Measurements from ENCODE around the gene HAND2. TPM values are rescaled to one million over a fixed set of nuclear protein-coding genes. Genes with fewer than 3 reads are reported as not detected.

HAND2 gene
- total RNA-seq, 1 donor from 2014 or later, result not detected

- peaks cover 59% of the 10 kb centered on the region for H3K27me3 Mint-ChIP-seq (ENCODE audit: unreplicated experiment)
- no peak overlapping the region for H3K27ac Mint-ChIP-seq (ENCODE audit: unreplicated experiment)
- DNase-seq (ENCODE audit: extremely low spot score, unreplicated experiment), result no peak
- H3K4me1 Mint-ChIP-seq (ENCODE audit: unreplicated experiment), result no peaks in the 10 kb centered on the region
- TF ChIP-seq CTCF (IDR thresholded peaks at IDR 0.05), result no peak
- H3K36me3 Mint-ChIP-seq (ENCODE audit: unreplicated experiment), result no peaks in the 10 kb centered on the region
- no peaks in the 10 kb centered on the region for H3K9me3 Mint-ChIP-seq (ENCODE audit: unreplicated experiment)
- H3K4me3 Mint-ChIP-seq (ENCODE audit: unreplicated experiment), result no peak overlapping the region
Measured at GRCh38 chr4:173499658-173500535, 30.1 kb downstream of the HAND2 start.

- H3K9me3 Mint-ChIP-seq (ENCODE audit: unreplicated experiment), result no peaks in the 10 kb centered on the region
- no peak overlapping the region for H3K4me3 Mint-ChIP-seq (ENCODE audit: unreplicated experiment)
- peaks cover 55% of the 10 kb centered on the region for H3K27me3 Mint-ChIP-seq (ENCODE audit: unreplicated experiment)
- H3K36me3 Mint-ChIP-seq (ENCODE audit: unreplicated experiment), result no peaks in the 10 kb centered on the region
- H3K4me1 Mint-ChIP-seq (ENCODE audit: unreplicated experiment), result peaks cover 6% of the 10 kb centered on the region
- no peak overlapping the region for H3K27ac Mint-ChIP-seq (ENCODE audit: unreplicated experiment)
- TF ChIP-seq CTCF (IDR thresholded peaks at IDR 0.05), result no peak
- no peak for DNase-seq (ENCODE audit: extremely low spot score, unreplicated experiment)
Measured at GRCh38 chr4:173498771-173499170, 31.3 kb downstream of the HAND2 start.

GRCh38 chr4:173498023-173498422, 32.0 kb downstream of the HAND2 start:
- no peak overlapping the region for H3K4me3 Mint-ChIP-seq (ENCODE audit: unreplicated experiment)
- H3K27me3 Mint-ChIP-seq (ENCODE audit: unreplicated experiment), result peaks cover 47% of the 10 kb centered on the region
- H3K27ac Mint-ChIP-seq (ENCODE audit: unreplicated experiment), result no peak overlapping the region
- no peak for DNase-seq (ENCODE audit: extremely low spot score, unreplicated experiment)
- H3K4me1 Mint-ChIP-seq (ENCODE audit: unreplicated experiment), result peaks cover 6% of the 10 kb centered on the region
- no peaks in the 10 kb centered on the region for H3K9me3 Mint-ChIP-seq (ENCODE audit: unreplicated experiment)
- H3K36me3 Mint-ChIP-seq (ENCODE audit: unreplicated experiment), result no peaks in the 10 kb centered on the region
- no peak for TF ChIP-seq CTCF (IDR thresholded peaks at IDR 0.05)

- Mint-ChIP-seq H3K27me3 (ENCODE audit: unreplicated experiment) (peaks cover 38% of the 10 kb centered on the region), H3K4me1 (ENCODE audit: unreplicated experiment) (peaks cover 21% of the 10 kb centered on the region), H3K36me3 (ENCODE audit: unreplicated experiment) (no peaks in the 10 kb centered on the region), H3K9me3 (ENCODE audit: unreplicated experiment) (no peaks in the 10 kb centered on the region), H3K27ac (ENCODE audit: unreplicated experiment) (no peak overlapping the region), H3K4me3 (ENCODE audit: unreplicated experiment) (peak overlapping the region; percentile 75)
- no peak for DNase-seq (ENCODE audit: extremely low spot score, unreplicated experiment)
- peak; percentile 84 for TF ChIP-seq CTCF (IDR thresholded peaks at IDR 0.05)
Measured at GRCh38 chr4:173494013-173494970, 35.7 kb downstream of the HAND2 start.

- H3K9me3 Mint-ChIP-seq (ENCODE audit: unreplicated experiment), result no peaks in the 10 kb centered on the region
- H3K27ac Mint-ChIP-seq (ENCODE audit: unreplicated experiment), result no peak overlapping the region
- H3K4me3 Mint-ChIP-seq (ENCODE audit: unreplicated experiment), result no peak overlapping the region
Measured at GRCh38 chr4:173493041-173493440, 37.0 kb downstream of the HAND2 start.

More at GRCh38 chr4:173493041-173493440, 37.0 kb downstream of the HAND2 start:
- TF ChIP-seq CTCF (IDR thresholded peaks at IDR 0.05), result no peak
- no peaks in the 10 kb centered on the region for H3K36me3 Mint-ChIP-seq (ENCODE audit: unreplicated experiment)
- peaks cover 24% of the 10 kb centered on the region for H3K4me1 Mint-ChIP-seq (ENCODE audit: unreplicated experiment)
- peaks cover 30% of the 10 kb centered on the region for H3K27me3 Mint-ChIP-seq (ENCODE audit: unreplicated experiment)
- no peak for DNase-seq (ENCODE audit: extremely low spot score, unreplicated experiment)
